Activated T-helper 9 cell treated with anti-CD3 and anti-CD28 coated beads, Interleukin-2, amount 50 U/mL, for 16 hours (primary cell): Measurements from ENCODE around the gene SEPTIN2.
"Not testable (repeated sequence)": the region's sequence is repeated elsewhere in the genome, so short reads cannot be mapped to it uniquely, and the experiment has no call there.

Experiments
- DNase-seq: peaks from one replicate; pipeline ENCODE4 v3.0.0-alpha.2; 2020; ENCODE audit warnings: low read depth

SEPTIN2 gene

DNA sequence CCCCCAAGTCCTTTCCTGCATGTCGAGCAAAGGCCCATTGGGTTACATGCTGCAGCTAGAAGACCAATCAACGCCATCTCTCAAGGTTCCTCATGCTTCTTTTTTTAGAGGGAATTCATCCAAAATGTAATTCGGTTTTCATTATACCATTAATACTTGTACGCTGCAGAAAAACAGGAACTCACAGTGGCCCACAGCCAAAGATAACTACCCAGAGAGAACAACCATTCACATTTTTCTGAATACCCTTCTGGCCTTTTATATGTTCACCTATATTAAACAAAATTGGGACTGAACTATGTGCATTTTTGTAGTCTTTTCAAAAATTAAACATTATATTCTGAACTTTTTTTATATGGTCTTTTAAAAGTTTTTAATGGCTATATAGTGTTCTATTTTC lies 66.1 kb downstream of the SEPTIN2 start:
- DNase-seq = no peak

DNA sequence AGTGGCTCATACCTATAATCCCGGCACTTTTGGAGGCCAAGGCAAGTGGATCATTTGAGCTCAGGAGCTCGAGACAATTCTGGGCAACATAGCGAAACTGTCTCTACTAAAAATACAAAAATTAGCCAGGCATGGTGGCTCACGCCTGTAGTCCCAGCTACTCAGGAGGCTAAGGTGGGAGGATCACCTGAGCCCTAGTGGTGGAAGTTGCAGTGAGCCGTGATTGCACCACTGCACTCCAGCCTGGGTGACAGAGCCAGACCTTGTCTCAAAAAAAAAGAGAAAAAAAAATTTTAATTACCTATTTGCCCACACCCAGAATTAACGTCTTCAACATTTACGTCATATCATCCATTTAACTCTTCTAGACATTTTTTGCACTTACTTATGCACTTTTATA lies 69.7 kb downstream of the SEPTIN2 start:
- DNase-seq = not testable (repeated sequence)

DNA sequence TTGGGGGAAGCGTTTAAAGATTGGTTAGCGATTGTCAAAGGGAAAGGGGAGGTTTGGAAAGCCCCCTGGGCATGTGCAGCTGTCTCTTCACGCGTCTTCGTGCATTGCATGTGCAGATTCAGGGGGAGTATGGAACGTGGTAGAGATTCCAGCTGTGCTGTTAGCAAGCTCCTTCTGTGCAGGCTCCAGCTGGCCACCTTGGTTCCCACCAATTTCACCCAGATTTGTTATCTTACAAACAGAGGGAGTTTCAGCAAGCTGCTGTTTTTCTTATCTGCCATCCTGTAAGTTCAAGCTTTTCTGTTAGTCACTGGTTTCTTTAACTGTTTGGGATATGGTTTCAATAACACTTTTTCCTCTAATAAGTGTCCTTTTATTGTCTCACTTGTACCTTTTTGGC lies 70.8 kb downstream of the SEPTIN2 start:
- no peak for DNase-seq

DNA sequence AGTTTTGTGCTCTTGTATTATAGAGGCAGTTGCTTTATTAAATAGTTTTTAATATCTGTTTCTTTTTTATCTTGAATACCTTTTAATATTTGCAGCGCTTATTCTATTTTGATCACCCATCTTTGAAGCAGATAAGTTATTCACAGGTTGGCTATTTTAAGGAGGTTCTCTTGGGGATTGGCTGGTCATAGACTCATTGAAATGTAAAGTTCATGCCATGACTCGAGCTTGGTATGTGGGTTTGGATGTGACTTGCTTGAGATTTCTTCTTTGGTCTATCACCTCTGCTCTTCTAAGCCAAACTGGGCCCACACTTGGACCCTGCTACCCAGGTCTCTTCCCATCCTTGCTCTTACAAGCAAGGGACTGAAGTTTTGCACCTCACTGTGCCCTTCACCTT lies 74.0 kb downstream of the SEPTIN2 start:
- no peak for DNase-seq

DNA sequence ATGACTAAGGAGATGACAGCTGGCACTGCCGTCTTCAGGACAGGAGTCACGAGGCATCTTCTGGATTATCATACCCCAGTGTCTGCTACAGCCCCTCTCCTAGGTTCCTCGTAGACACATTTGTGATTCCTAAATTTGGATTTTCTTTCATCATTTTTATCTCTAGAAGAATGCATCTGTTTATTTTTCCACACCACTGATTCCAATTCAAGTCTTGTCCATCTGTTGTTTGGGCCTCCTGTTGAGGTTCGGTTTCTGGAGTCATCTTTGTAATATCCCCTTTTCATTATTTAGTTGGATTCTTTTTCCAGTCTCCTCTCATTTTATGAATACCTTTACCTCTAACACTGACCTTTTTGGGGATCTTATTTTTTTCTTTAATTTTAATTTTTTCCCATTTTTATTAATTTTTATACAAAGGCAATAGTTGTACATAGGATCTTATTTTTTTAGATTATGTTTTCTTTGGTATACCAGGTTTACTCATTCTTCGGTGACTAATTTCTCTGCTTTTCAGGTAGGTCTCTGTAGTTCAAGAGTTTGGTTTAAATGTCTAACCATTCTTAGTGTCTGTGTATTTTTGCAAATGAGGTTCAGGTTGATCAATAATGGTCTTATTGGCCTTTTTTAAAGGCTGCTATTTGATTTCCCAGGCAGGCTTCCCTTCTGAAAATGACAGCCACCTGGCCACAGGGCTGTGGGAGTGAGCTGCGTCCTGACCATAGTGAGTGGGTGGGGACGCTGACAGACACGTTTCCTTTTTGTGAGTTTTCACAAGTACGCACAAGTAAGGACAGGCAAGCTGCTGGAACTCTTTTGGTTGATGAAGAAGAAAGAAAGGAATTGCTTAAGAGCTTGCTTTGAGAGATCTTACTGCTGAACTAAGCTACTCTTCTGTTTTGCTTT lies 74.8 kb downstream of the SEPTIN2 start:
- no peak for DNase-seq

DNA sequence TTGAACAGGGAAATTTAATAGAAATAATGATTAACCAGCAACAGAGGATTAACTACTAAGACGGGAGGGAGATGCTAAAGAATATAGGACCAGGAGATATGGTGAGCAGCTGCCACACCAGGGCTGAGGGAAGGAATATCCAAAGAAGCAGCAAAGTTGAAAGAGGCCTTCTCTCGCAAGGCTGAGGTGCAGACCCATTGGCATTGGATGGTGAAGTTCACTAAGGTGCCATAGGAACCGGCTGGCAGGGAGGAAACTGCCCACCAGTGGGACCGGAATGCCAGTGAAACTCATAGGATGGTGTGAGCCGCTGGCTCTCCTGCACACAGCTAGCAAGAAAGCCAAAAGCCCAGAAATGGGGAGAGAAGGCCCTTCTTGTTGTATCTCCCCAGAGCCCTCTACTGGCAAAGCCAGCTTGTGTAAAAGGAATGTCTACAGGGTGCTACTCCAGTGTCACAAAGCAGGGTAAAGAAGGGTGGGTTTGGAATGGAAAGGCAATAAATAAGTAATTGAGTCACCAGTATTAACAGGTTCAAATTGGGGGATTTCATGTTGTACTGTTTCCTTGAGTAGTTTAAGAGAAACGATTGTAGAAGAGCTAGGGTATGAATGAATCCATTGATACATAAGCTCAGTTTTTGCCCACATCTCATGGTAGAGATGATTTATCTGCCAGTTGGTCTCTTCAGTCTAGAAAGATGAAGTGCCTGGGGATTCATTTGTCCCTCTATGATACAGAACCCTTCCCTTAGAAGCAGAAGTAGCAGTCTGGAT lies 76.4 kb downstream of the SEPTIN2 start:
- no peak for DNase-seq

DNA sequence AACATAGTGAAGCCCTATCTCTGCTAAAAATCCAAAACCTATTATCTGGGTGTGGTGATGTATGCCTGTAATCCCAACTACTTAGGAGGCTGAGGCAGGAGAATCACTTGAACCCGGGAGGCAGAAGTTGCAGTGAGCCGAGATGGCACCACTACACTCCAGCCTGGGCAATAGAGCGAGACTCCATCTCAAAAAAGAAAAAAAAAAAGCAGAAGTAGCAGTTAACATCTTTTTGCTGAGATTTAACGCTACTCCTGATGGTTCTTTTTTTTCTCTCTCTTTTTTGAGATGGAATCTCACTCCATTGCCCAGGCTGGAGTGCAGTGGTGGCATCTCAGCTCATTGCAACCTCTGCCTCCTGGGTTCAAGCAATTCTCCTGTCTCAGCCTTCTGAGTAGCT lies 77.0 kb downstream of the SEPTIN2 start:
- not testable (repeated sequence) for DNase-seq

DNA sequence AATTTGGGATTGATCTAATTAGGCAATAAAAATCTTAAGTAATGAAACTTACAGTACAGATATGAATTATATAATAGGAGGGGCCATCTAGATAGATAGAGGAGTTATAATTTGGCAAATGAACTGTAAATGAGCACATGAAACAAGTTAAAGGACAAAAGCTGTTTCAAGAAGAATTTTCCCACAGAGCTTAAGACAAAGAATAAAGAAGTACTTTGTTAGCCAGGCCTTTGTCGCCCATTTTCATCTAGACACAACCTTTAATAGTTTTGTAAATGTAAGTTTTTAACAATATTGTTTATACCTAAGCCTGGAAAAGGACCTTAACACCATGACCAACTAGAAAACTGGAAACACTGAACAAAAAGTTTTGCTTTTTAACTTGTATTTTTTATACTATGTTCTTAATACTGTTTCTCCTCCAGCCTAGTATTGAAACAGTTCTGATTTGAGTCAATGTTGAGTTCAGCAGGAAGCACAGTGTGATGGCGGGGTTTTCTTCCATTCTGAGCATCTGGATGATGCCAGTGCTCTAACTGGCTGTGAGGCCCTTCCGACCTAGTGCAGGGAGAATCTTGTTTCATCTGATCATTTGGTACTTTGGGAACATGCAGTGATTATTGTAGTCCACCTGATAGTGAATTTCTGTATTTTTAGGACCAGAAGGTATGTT lies 77.9 kb downstream of the SEPTIN2 start:
- DNase-seq = no peak

DNA sequence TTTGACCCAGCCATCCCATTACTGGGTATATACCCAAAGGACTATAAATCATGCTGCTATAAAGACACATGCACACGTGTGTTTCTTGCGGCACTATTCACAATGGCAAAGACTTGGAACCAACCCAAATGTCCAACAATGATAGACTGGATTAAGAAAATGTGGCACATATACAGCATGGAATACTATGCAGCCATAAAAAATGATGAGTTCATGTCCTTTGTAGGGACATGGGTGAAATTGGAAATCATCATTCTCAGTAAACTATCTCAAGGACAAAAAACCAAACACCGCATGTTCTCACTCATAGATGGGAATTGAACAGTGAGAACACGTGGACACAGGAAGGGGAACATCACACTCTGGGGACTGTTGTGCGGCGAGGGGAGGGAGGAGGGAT lies 81.1 kb downstream of the SEPTIN2 start:
- not testable (repeated sequence) for DNase-seq

DNA sequence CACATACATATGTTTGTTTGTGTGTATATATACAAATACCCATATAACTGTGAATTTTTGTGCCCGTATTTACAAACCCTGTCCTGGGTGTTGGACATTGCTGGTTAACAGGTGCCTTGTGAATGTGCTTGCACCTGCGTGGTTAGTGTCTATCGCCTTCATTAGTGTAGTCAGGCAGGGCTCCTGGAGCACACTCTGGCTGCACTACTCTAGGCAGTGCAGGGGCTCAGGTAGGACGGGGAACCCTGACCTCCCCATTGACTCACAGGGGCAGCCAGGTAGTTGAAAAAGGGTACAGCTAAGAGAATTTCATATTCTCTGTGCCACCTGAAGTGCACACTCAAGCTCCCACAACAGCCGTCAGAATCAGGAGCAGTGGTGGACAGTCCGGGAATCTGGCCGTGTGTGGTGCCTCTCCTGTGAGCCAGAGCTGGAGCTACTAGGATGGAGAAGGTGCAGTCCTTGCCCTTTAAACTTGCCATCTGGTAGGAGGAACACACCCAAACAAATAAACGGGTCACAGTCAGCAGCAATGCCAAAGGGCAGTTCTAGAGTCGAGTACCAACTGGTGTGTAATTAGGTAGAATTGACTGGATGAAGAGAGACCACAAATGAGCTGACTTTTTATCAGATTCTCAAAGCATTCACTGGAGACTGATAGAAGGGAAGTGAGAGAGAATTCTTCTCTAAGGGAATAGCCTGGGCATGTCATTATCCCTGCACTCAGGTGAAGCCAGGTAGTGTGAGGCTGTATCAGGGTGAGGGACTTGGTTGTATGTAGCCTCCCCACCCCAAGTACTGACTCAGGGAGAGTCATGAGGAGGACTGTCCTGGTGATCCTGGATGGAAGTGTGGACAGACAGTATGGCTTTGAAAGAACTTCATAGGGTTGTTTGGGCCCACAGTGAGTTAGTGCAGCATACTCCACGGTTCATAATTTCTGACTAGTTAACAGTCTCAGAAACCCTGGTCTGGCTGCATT lies 84.5 kb downstream of the SEPTIN2 start:
- DNase-seq = no peak
